Aorta (tissue), 5 donors: ENCODE measurements around the gene AMPH. TPM values are rescaled to one million over a fixed set of nuclear protein-coding genes. Genes with fewer than 3 reads are reported as not detected.
"Not testable (repeated sequence)": the region's sequence is repeated elsewhere in the genome, so short reads cannot be mapped to it uniquely, and the experiment has no call there.

Experiments
- ATAC-seq: fragments of 200-7000 bp; cut with Tn5 transposase; one replicate; pipeline ENCODE4 v1.9.1; 2022; ENCODE audit warnings: moderate library complexity; ENCODE audit not compliant: low FRiP score
- DNase-seq, 2 donors: peaks; one replicate each; pipeline ENCODE4 v3.0.0-alpha.2; 2020
- H3K27ac ChIP-seq, 2 donors: one replicate each; pipeline ENCODE4 v1.5.1; 2013; ENCODE audit warnings: low read length in 2 of 2, mild to moderate bottlenecking in 2 of 2, moderate library complexity in 2 of 2, control low read depth in 1 of 2, inconsistent platforms in 1 of 2, low read depth in 1 of 2
- H3K27me3 ChIP-seq, 2 donors: one replicate each; pipeline ENCODE4 v1.6.1; 2013; ENCODE audit warnings: control low read depth in 1 of 2, low read length in 1 of 2, mild to moderate bottlenecking in 1 of 2, moderate library complexity in 1 of 2; ENCODE audit not compliant: insufficient read depth in 2 of 2, control insufficient read depth in 1 of 2
- H3K36me3 ChIP-seq, 2 donors: one replicate each; pipeline ENCODE4 v1.6.1; 2013; ENCODE audit warnings: control low read depth in 1 of 2, low read length in 1 of 2, mild to moderate bottlenecking in 1 of 2; ENCODE audit not compliant: insufficient read depth in 2 of 2, control insufficient read depth in 1 of 2
- H3K4me1 ChIP-seq, 2 donors: one replicate each; pipeline ENCODE4 v1.6.1; 2013; ENCODE audit warnings: low read length in 2 of 2, control low read depth in 1 of 2, mild to moderate bottlenecking in 1 of 2, moderate library complexity in 1 of 2; ENCODE audit not compliant: insufficient read depth in 2 of 2, control insufficient read depth in 1 of 2
- H3K4me3 ChIP-seq, 2 donors: one replicate each; pipeline ENCODE4 v1.5.1; 2013; ENCODE audit warnings: low read length in 2 of 2, control low read depth in 1 of 2, mild to moderate bottlenecking in 1 of 2
- H3K9me3 ChIP-seq: one replicate; pipeline ENCODE4 v1.6.1; 2013; ENCODE audit warnings: mild to moderate bottlenecking, low read length; ENCODE audit not compliant: control insufficient read depth
- WGBS, 2 donors: extraction: QIAGEN DNeasy Blood & Tissue Kit; methylation state at CpG; one replicate each; pipeline ENCODE4 v1.1.7; 2013; 5-methylcytosine and 5-hydroxymethylcytosine counted together
- intact Hi-C, 2 donors: fragments of 100-400 bp; cut with DNase I; formaldehyde crosslinking; loops; one replicate each; pipeline versions ENCODE4 v1.14.2 to v1.15.0; 2022
- polyA plus RNA-seq, 2 donors: library from polyadenylated mRNA; stranded (reverse); fragments of 200-250 nt; gene quantifications; one replicate each; pipeline ENCODE4 v1.2.3, GENCODE V29; 2013
- total RNA-seq, 2 donors: library from RNA; stranded (reverse); fragmentation: NEBNext Ultra II Directional; extraction: Animal tissue kit (Norgen Biotek cat#: 25700); gene quantifications; one replicate each; pipeline ENCODE4 v1.2.1, GENCODE V29; 2021
- donor health status: healthy with polysubstance abuse.
- donor health status: Bipolar disorder and iron deficiency.
- donor health status: DM: no; HTN: no; CAD: no.
- donor health status: DM: no; HTN: no; CAD: no.
- donor health status: DM: yes; HTN: yes; CAD: no.

Gene AMPH
- total and polyA plus RNA-seq, 4 donors = 1.3 to 8.8 (median 4.4) TPM

GRCh38 chr7:38592737-38593288 lies 38.4 kb downstream of the AMPH start:
- intact Hi-C loops = no loop called here
- 82 to 89% methylated on average over 2 of the region's 2 CpGs for WGBS, 2 donors

GRCh38 chr7:38585572-38586354 lies 45.4 kb downstream of the AMPH start:
- WGBS, 2 donors = 4 to 8% methylated on average over 6 of the region's 6 CpGs
- no peak overlapping the region for H3K4me3 ChIP-seq
- no peaks in the 10 kb centered on the region for H3K27me3 ChIP-seq
- H3K36me3 ChIP-seq = no peaks in the 10 kb centered on the region
- peaks cover 0 to 5% of the 10 kb centered on the region in 2 donors for H3K4me1 ChIP-seq
- H3K27ac ChIP-seq = peak overlapping the region in 1 of 2 donors; percentile 68
- H3K9me3 ChIP-seq = no peaks in the 10 kb centered on the region
- DNase-seq (no peak), ATAC-seq (no peak)
- intact Hi-C loops = no loop called here

More at GRCh38 chr7:38592737-38593288, 38.4 kb downstream of the AMPH start:
- DNase-seq (no peak), ATAC-seq (no peak)
- Histone ChIP-seq H3K4me1 (no peaks in the 10 kb centered on the region), H3K27me3 (no peaks in the 10 kb centered on the region), H3K27ac (no peak overlapping the region), H3K9me3 (no peaks in the 10 kb centered on the region), H3K4me3 (no peak overlapping the region), H3K36me3 (no peaks in the 10 kb centered on the region)

GRCh38 chr7:38584443-38585210 lies 46.5 kb downstream of the AMPH start:
- Histone ChIP-seq H3K27me3 (no peaks in the 10 kb centered on the region), H3K9me3 (no peaks in the 10 kb centered on the region), H3K4me3 (no peak overlapping the region), H3K27ac (peak overlapping the region; percentile 61 to 68), H3K4me1 (peaks cover 0 to 5% of the 10 kb centered on the region in 2 donors), H3K36me3 (no peaks in the 10 kb centered on the region)
- no peak for DNase-seq
- ATAC-seq = peak; percentile 74
- WGBS, 2 donors = 17 to 25% methylated on average over 11 of the region's 11 CpGs
- intact Hi-C loops = no loop called here

GRCh38 chr7:38580485-38580884 lies 50.7 kb downstream of the AMPH start:
- WGBS, 2 donors = 86 to 92% methylated on average over 5 of the region's 5 CpGs
- peaks cover 0 to 4% of the 10 kb centered on the region in 2 donors for H3K4me1 ChIP-seq
- DNase-seq (no peak), ATAC-seq (no peak)
- H3K27me3 ChIP-seq = no peaks in the 10 kb centered on the region
- intact Hi-C loops = no loop called here
- no peak overlapping the region for H3K4me3 ChIP-seq
- peaks cover 1% of the 10 kb centered on the region for H3K9me3 ChIP-seq
- no peaks in the 10 kb centered on the region for H3K36me3 ChIP-seq
- no peak overlapping the region for H3K27ac ChIP-seq

- Histone ChIP-seq H3K9me3 (peaks cover 1% of the 10 kb centered on the region), H3K27ac (no peak overlapping the region), H3K4me1 (no peaks in the 10 kb centered on the region), H3K36me3 (no peaks in the 10 kb centered on the region), H3K27me3 (no peaks in the 10 kb centered on the region), H3K4me3 (no peak overlapping the region)
- WGBS, 2 donors = 48 to 61% methylated on average over 5 of the region's 5 CpGs
- intact Hi-C loops = no loop called here
- no peak for DNase-seq
- no peak for ATAC-seq
Observed at GRCh38 chr7:38574086-38574485, 57.1 kb downstream of the AMPH start.

- H3K27me3 ChIP-seq, intact Hi-C loops, ATAC-seq, H3K4me1 ChIP-seq, H3K36me3 ChIP-seq, H3K4me3 ChIP-seq, H3K27ac ChIP-seq, DNase-seq, H3K9me3 ChIP-seq: not testable (repeated sequence)
- WGBS, 2 donors = 73 to 76% methylated on average over 2 of the region's 2 CpGs
Observed at GRCh38 chr7:38571620-38572019, 59.6 kb downstream of the AMPH start.

GRCh38 chr7:38568497-38568896 lies 62.7 kb downstream of the AMPH start:
- ATAC-seq = no peak
- intact Hi-C loops = no loop called here
- H3K4me3 ChIP-seq = no peak overlapping the region
- H3K36me3 ChIP-seq = no peaks in the 10 kb centered on the region
- no peak overlapping the region for H3K27ac ChIP-seq
- H3K4me1 ChIP-seq = no peaks in the 10 kb centered on the region
- 94 to 97% methylated on average over 2 of the region's 2 CpGs for WGBS, 2 donors
- H3K9me3 ChIP-seq = no peaks in the 10 kb centered on the region
- DNase-seq = no peak
- no peaks in the 10 kb centered on the region for H3K27me3 ChIP-seq

GRCh38 chr7:38565289-38565688 lies 65.9 kb downstream of the AMPH start:
- DNase-seq (no peak), ATAC-seq (no peak)
- intact Hi-C loops = no loop called here
- Histone ChIP-seq H3K36me3 (peaks cover 0 to 2% of the 10 kb centered on the region in 2 donors), H3K9me3 (no peaks in the 10 kb centered on the region), H3K4me1 (no peaks in the 10 kb centered on the region), H3K27me3 (no peaks in the 10 kb centered on the region), H3K27ac (no peak overlapping the region), H3K4me3 (no peak overlapping the region)
- WGBS, 2 donors = 41 to 49% methylated on average over 2 of the region's 2 CpGs
